GM10847 (cell line): ENCODE data around the gene U2AF2.

ENCODE experiments used
- POLR2A ChIP-seq: IDR thresholded peaks from 2 replicates; pipeline ENCODE4 v1.6.1; 2011; ENCODE audit not compliant: insufficient read length; ENCODE audit errors: extremely low read depth

The U2AF2 gene

GRCh38 chr19:55656552-55656951, 1.7 kb downstream of the U2AF2 start:
- no peak for TF ChIP-seq POLR2A

- TF ChIP-seq POLR2A: no peak
Measured at GRCh38 chr19:55656988-55657747, 2.3 kb downstream of the U2AF2 start.

GRCh38 chr19:55658846-55659459, 4.1 kb downstream of the U2AF2 start:
- TF ChIP-seq POLR2A: no peak

GRCh38 chr19:55659822-55660221, 5.0 kb downstream of the U2AF2 start:
- TF ChIP-seq POLR2A: no peak

GRCh38 chr19:55660404-55660803, 5.6 kb downstream of the U2AF2 start:
- no peak for TF ChIP-seq POLR2A

GRCh38 chr19:55660991-55661390, 6.2 kb downstream of the U2AF2 start:
- TF ChIP-seq POLR2A: no peak

GRCh38 chr19:55661826-55662225, 7.0 kb downstream of the U2AF2 start:
- TF ChIP-seq POLR2A: no peak

- no peak for TF ChIP-seq POLR2A
Measured at GRCh38 chr19:55663846-55664536, 9.2 kb downstream of the U2AF2 start.

- no peak for TF ChIP-seq POLR2A
Measured at GRCh38 chr19:55666343-55667005, 11.6 kb downstream of the U2AF2 start.

GRCh38 chr19:55667006-55667381, 12.2 kb downstream of the U2AF2 start:
- no peak for TF ChIP-seq POLR2A

- no peak for TF ChIP-seq POLR2A
Measured at GRCh38 chr19:55667511-55667910, 12.7 kb downstream of the U2AF2 start.

- TF ChIP-seq POLR2A: no peak
Measured at GRCh38 chr19:55667958-55668357, 13.1 kb downstream of the U2AF2 start.

- no peak for TF ChIP-seq POLR2A
Measured at GRCh38 chr19:55668603-55669348, 13.9 kb downstream of the U2AF2 start.

- no peak for TF ChIP-seq POLR2A
Measured at GRCh38 chr19:55669418-55670279, 14.8 kb downstream of the U2AF2 start.

- TF ChIP-seq POLR2A: no peak
Measured at GRCh38 chr19:55670280-55671053, 15.6 kb downstream of the U2AF2 start.
